Hindlimb muscle (tissue), 1 donor: ENCODE data around the gene UBASH3B. TPM values are rescaled to one million over a fixed set of nuclear protein-coding genes. Genes with fewer than 3 reads are reported as not detected.

Experiments
- DNase-seq: peaks from one replicate; pipeline ENCODE4 v3.0.0-alpha.2; 2013
- polyA plus RNA-seq: library from polyadenylated mRNA; unstranded; fragments of 120-200 nt; gene quantifications from one replicate; pipeline ENCODE4 v1.2.1, GENCODE V29; 2013; ENCODE audit not compliant: insufficient read length

The UBASH3B gene
- polyA plus RNA-seq, 1 donor = 2.9 TPM

DNA sequence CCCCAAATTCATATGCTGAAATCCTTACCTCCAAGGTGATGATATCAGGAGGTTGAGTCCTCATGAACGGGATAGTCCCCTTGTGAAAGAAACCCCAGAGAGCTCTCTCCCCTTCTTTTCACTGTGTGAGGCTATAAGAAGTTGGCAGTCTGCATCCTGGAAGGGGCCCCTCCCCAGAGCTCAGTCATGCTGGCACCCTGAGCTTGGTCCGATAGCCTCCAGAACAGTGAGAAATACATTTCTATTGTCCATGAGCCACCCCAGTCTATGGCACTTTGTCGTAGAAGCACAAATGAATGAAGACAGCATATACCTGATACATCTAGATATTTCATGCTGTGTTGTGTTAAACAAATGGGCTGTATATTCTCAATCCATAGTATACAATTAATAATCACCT is 101.7 kb downstream of the UBASH3B start:
- no peak for DNase-seq

DNA sequence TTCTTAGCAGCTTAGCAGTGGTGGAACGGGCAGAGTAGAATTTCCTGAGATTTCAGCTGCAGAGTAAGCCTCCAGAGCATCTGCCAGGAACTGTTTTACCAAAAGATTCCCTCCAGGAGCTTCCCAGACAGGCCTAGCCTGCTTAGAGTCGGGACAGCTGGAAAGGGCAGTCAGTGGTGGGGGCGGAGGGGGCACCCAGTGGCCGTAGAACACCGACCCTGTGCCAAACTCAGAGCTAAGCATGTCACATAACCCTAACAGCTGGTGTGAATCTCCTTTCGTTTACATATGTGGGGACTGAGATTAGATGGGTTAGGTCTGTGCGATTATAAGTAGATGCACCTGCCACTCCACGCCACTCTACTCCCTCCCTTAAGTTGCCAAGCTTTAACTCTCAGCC is 102.8 kb downstream of the UBASH3B start:
- DNase-seq = no peak

DNA sequence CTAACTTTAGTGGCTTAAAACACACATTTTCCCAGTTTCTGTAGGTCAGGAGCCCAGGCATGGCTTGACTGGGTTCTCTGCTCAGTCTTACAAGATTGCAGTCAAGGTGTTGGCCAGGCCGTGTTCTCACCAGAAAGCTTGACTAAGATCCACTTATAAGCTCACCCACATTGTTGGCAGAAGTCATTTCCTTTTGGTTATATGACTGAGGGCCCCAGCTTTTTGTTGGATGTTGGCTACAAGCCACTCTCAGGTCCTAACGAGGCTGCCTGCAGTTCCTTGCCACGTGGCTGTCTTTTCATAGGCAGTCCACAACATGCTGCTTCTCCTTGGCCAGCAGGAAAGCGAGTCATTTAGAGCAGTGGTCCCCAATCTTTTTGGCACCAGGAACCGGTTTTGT is 103.5 kb downstream of the UBASH3B start:
- no peak for DNase-seq

DNA sequence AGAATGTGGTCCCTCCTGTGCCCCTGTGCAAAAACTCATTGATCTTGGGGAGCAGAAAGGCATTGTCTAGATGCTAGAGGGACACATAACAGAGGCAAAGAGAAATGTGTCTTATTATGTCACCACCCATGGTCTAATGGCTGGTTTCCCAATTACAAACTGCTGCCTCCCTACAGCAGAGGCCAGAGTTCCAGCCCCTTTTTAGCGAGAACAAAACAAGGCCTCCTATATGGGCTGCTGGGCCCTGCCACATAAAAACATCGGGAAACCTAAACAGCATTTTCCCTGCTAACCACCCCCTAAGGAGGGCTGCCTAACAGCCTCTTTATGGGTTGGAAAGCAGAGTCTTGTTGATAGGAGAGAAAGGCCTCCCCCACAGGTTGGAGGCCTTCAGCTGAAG is 107.6 kb downstream of the UBASH3B start:
- no peak for DNase-seq

DNA sequence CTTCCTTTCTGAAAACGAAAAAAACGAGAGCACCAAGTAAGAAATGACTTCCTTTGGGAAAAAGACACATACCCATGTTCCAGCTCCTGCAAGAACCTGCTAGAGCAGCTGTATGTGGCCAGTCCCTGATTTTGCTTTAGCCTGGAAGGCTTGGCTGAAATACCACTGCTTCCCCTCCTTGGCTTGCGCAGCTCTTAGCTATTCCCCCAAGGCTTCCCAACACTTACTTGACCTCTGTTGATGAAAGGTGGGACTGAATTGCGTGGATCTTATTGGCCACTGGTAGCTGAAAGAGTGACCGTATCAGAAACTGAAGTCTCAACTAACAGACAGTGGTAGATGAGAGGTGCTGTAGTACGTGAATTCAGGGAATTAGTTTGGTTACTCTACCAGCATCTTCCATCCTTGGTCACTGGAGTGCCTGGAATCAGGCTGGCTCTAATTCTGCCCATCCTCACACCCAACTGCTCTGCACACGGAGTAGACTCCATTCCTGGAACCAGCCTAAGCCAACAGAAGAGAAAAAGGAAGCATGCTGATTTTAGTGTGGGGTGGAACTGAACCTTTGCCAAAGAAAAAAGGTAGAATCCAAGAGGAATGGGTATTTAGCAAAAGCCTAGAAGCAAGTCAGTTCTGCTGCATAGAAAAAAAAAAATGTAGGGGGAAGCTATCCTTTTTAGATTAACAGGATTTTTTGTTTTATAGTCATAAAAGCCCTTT is 109.0 kb downstream of the UBASH3B start:
- no peak for DNase-seq

DNA sequence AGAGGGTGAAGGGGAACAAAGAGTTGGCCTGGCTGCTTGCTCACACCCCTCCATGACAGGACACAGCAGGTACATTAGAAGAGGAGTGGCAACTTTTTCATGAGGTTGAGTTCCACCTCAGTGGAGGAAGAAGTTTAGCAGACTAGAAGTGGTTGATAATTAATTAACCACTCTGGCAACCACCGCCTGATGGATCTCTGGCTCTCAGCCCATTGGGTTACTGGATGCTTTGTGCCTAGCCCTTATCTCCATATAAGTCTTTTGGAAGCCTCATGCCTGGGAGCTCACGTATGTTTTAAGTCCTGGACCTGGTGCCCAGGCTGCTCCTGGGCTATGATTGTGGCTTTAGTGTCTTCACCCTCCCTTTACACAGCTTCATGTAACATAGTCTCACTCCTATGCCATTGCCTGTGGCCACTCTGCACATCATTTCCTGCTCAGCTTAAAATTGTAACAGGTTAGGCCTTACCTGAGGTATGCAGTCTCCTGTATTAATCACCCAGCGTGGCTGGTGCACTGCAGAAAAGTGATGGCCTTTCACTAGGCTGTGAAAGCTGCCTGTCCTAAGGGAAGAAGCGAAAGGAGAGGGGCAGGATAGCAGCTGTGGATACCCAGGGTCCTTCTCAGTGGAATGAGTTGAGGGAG is 110.1 kb downstream of the UBASH3B start:
- DNase-seq = no peak

DNA sequence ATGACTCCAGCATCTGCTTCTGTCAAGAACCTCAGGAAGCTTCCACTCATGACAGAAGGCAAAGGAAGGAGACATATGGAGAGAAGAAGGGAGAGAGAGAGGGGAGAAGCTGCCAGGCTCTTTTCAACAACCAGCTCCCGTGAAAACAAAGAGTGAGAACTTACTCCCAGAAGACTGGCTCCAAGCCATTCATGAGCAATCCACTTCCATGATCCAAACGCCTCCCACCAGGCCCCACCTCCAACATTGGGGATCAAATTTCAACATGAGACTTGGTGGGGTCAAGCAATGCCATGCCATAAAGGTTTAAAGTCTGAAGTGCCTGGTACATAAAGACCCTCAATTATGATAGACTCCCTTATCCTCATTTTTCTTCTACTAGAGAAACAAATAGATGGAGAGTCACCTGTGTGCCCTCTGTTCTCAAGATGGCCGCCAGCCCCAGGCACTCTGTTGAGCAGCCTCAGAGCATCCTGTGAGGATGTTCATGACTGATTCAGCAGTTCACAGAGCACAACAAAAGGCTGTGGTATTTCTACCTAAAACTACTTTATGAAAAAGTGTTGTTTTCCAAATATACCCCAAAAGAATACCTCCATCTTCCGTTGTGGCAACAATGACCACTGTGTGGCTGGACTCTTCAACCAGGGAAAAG is 113.7 kb downstream of the UBASH3B start:
- DNase-seq = no peak

DNA sequence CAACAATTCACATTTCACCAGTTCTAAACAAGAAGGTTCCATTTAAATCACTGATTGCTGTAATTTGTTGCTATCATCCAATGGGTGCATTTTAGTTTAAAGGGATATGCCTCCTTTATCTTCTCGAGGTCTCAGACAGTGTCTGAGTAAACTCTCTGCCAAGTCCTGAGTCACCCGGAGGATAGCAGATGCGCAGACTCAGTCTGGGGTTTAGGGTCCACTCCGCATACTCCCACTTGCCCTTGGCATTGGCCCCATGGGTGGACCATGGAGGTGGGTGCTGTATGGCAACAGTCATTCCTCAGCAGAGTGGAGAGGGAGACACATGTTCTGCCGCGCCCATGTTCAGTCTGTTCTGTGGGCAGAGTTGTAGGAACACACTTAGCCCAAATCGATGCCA is 117.4 kb downstream of the UBASH3B start:
- no peak for DNase-seq

DNA sequence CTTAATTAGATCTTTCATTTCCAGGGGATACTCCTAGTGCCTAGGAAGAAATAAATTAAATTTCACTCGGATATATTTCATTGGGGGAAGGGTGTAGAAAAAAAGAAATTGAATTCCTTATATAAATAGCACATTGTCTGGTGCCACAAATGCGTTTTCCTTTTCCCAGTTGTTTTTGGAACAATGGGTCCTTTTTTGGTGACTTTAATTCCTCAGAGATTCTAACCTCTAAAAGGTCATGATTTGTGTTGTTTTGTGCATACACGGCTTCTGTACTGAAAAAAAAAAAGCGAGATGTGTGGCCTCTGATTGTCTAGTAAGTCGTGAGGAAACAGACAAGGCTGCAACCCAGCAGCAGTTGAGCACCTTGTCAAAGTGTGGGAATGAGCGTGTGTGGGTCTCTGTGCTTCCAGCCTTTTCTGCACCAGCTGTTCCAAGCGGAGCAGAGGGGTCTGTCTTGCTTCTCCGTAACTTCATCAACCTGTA is 118.3 kb downstream of the UBASH3B start:
- no peak for DNase-seq

DNA sequence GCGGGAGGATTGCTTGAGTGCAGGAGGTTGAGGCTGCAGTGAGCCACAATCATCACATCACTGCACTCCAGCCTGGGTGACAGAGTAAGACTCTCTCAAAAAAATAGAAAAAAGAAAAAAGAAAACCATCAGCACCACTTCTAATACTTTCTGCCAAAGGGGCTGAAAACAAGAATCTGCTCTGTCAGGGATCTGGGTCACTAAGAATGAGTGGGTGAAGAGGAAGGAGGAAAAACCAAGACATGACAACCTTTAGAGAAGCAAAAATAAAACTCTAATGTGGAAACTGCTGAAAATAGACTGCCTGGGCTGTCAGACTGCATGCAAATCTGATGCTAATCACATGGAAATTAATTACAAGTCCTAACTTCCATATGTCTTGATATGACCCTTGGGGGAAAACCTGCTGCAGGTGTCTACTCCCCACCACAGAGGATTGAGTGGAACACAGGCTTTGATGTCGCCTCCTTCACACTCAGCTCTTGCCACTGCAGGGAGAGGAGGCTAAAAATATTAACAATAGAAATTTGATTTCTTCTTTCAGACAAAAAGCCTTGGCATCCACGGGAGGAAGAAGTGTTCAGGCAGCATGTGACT is 120.3 kb downstream of the UBASH3B start:
- DNase-seq = no peak

DNA sequence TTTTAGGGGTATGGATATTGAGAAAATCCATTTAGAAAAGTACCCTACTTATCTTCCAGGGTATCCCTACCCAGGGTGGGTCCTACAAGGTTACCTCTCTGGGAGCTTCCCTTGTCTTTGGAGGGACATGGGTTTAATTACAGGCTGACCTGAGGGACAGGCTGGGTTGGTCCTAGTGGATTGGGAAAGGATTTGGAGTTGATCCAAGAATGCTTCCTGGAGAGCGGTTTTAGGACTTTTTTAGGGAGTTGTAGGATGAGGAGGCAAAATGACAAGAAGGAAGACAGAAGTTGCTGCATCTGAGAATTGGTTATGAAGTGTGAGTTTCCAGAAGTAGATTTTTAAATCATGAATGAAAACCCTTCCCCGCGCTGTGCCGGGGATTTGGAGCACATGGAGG is 121.0 kb downstream of the UBASH3B start:
- no peak for DNase-seq

DNA sequence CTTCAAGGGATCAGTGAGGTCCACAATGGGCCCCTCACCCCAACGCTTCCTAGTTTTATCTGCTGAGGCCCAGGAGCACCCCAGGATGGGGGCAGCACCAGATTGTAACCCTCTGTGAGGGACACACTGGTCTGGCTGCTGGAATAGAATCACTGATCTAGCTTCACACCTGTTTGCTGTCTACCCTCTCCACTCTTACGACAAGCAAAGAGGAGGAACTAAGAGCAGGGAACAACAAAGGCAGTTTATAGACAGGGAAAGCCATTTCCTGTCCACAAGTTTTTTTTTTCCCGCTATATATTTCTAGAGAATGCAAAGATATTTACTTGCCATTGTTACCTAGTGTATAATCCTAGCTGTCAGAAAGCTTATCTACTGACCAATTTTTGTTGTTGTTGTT is 121.8 kb downstream of the UBASH3B start:
- no peak for DNase-seq

DNA sequence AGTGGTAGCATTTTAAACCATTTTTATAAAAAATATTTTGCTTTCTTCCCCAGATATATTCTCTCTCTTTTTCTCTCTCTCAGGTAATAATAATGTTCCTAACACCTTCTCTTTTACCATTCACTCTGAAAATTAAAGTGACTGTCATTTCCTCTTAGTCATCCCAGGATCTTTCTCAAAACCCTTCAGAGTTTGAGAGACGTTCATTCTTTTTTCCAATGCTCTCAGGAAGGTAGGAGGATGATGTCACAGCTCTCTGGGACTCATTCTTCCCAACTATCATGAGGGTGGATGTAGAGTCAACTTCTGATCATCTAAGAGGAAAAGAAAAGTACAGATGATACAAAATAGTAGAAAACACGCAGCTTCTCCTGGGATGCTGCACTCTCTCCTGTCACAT is 122.6 kb downstream of the UBASH3B start:
- no peak for DNase-seq

DNA sequence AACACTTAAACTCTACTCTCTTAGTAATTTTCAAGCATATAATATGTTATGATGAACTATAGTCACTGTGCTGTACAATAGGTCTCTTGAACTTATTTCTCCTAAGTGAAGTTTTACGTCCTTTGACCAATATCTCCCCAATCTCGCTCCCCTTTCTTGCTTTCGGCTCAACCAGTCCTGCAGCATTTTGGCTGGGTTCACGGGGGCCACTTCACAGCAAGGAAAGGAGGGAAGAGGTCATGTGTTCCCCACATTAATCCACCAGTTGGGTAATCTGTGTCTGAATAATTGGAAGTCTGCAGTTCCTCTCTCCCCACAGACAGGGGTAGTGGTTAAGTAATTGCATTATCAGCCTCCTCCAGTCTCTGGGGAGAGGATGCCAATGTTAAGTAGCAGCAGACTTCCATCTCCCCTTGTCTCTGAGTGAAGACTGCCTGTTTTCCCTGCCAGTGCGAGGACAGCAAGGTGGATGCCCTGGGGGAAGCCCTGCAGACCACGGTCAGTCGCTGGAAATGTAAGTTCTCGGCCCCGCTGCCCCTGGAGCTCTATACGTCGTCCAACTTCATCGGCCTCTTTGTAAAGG is 123.6 kb downstream of the UBASH3B start:
- DNase-seq = no peak

DNA sequence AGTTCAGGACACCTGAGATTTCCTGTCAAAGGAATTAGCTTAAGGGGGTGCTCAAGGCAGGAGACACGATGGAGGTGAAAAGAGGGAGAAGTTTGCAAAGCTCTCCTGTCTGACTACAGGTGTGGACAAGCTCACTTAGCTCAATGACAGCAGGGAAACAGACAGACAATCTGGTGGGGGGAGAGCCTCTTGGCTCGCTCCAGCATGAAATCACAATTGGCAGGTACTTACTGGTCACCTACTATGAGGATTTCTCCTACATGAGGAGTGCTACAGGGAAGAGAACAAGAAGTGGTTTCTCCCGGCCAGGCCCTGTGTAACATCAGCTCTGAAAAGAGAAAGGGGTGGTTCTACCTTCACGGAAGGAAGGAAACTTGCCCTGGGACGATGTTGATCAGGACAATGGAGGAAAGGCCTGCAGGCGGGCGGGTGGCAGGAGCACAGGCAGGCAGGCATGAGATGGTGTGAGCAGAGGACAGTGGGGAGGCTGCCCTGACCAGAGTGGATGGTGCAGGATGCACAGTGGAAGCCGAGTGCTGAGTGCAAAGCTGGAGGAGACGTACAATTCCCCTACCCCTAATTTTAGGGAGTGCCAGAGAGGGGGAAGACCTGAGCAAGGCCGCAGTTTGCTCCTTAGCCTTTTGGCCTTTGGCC is 124.9 kb downstream of the UBASH3B start:
- DNase-seq = no peak

DNA sequence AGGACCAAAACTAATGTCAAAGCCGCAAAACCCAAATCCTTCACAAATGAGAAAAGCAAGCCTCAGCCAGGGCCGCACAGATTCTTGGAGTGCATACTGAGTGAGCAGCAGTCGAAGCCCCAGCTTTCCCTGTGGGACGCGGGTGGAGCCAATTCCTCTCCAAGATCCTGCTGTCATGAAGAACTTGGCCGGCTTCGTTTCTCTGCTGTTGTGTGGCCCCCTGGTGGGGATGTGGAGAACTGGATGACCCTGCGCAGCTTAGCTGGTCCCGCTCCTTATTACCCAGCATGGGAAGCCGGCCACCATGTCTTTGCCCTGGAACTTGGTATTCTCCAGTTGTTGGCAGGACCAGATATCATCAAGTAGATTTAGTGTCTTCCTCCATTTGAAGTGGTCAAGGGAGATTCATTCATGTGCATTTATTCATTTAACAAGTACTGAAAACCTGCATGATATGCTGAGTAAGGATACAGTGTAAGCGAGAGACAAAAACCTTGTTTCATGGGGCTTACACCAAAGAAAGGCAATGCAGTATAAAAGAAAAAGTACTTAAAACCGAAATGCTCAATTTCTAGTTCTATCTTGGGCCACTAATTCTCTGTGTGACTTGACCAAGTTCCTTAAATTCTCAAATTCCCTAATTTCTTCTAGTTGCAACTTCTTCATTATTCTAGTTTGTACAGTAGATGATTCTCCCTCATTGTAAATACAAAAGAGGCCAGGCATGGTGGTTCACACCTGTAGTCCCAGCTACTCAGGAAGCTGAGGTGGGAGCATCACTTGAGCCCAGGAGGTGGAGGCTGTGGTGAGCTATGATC is 126.1 kb downstream of the UBASH3B start:
- peak; percentile 95 for DNase-seq

DNA sequence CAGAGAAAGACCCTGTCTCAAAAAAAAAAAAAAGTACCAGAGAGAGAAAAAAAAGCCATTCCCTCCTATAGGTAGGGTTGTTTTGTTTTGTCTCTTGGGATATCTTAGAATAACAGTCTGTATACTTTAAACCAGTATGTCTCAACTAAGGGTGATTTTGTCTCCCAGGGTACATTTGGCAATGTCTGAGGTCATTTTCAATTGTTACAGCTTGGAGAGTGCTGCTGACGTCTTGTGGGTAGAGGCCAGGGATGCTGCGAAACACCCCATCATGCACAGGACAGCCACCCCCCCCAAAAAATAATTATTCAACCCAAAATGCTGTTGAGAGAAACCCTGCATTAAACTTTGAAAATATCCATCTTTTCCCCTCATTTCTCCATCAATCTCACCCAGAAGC is 126.7 kb downstream of the UBASH3B start:
- no peak for DNase-seq

DNA sequence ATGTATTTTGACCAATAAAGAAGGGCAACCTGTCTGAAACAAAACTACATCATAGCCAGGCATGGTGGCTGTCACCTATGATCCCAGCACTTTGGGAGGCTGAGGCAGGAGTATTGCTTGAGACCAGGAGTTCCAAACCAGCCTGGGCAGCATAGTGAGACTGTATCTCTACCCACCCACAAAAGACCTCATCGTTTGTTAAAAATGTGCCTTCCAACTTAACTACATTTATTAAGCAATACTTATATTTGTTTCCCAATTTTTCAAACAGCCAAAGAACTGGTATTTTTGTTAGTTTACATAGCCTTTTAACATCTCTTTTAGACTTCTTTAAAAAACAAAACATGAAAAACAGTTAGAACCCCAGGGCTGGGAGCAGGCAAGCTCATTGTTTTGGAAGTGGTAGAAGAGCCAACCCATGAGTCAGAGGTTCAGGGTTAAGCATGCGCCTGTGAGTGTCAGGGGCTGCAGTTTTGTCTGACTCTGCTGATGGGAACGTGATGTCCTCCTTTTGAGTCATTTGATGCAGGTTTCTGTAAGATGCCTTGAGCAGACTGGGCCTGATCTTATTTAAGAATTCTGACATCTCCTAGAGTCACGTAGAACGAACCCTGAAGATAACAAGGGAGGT is 128.9 kb downstream of the UBASH3B start:
- DNase-seq = no peak

DNA sequence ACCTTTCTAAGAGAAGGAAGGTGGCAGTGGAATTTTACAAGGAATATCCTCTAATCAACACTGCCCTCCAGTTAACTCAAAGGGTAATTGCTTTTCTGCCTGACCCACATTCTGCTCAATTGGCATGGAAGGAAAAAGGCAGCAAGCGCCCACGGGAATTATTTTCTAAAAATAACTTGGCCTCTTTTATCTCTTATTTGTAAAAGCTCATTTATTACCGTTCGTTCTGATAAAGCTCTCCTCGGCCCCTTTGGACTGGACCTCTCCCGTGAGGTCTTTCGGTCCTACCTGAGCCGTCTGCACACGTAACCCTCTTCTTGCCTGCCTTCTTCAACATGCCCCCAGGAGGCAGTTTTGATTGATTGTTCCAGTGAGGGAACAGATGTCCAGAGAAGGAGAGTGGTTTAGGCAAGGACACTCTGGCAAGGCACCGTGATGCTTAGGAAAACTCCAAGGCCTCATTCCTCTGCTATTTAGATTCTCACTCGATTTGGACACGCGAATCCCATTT is 129.6 kb downstream of the UBASH3B start:
- no peak for DNase-seq

DNA sequence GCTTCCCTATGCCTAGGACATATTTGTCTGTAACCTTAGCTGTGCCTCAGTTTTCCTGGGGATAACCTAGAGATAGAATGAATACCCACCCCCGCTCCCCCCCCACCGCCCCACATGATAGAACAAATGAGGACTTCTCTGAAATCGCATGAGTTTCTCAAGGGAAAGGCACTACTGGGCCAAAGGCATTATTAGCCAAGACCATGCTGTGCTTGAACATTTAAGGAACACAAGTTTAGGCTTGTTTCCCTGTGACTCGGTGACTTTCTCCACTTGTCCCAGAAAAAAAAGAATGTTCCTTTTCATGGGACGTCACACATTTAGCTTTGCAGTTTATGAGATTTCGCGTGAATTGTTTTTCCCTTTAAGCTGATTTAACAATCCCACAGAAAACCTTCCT is 131.4 kb downstream of the UBASH3B start:
- DNase-seq = no peak
